Gastrocnemius medialis (tissue), 4 donors: ENCODE results near the gene JAK3. TPM values are rescaled to one million over a fixed set of nuclear protein-coding genes. Genes with fewer than 3 reads are reported as not detected.

ENCODE experiments used
- ATAC-seq, 2 donors: fragments of 150-250 bp; one replicate each; pipeline ENCODE4 v1.9.1; 2016
- DNase-seq, 2 donors: peaks; one replicate each; pipeline ENCODE4 v3.0.0-alpha.2; 2019
- H3K27ac ChIP-seq, 4 donors: fragments of 200-600 bp; sonication (generic); 1 replicate in 1 of 4; 2 replicates in 3 of 4; pipeline ENCODE4 v1.5.1; 2016 to 2018; ENCODE audit warnings: mild to moderate bottlenecking in 2 of 4, moderate library complexity in 1 of 4
- H3K27me3 ChIP-seq, 3 donors: fragments of 200-600 bp; sonication (generic) in 2 of 3; 1 replicate in 1 of 3; 2 replicates in 2 of 3; pipeline versions ENCODE4 v1.5.1 to v1.6.0; 2016 to 2019; ENCODE audit warnings: mild to moderate bottlenecking in 1 of 3, moderate library complexity in 1 of 3
- H3K36me3 ChIP-seq, 2 donors: fragments of 200-600 bp; sonication (generic) in 1 of 2; one replicate each; pipeline ENCODE4 v1.5.1; 2017 to 2018
- H3K4me1 ChIP-seq, 2 donors: fragments of 200-600 bp; sonication (generic) in 1 of 2; one replicate each; pipeline ENCODE4 v1.5.1; 2016 to 2017; ENCODE audit warnings: mild to moderate bottlenecking in 2 of 2
- H3K4me3 ChIP-seq, 4 donors: fragments of 200-600 bp; sonication (generic) in 3 of 4; 1 replicate in 1 of 4; 2 replicates in 3 of 4; pipeline ENCODE4 v1.5.1; 2016 to 2019; ENCODE audit warnings: mild to moderate bottlenecking in 2 of 4
- H3K9me3 ChIP-seq, 3 donors: fragments of 200-600 bp; sonication (generic) in 2 of 3; 1 replicate in 1 of 3; 2 replicates in 2 of 3; pipeline ENCODE4 v1.5.1; 2016 to 2019
- CTCF ChIP-seq, 5 experiments: fragments of 450-650 bp in 3 of 5; fragments of 200-600 bp in 2 of 5; sonication (generic) in 2 of 5; IDR thresholded peaks in 4 of 5; conservative IDR thresholded peaks in 1 of 5; 1 replicate in 4 of 5; 2 replicates in 1 of 5; pipeline ENCODE4 v1.5.1; 2016 to 2019; ENCODE audit warnings: antibody characterized with exemption in 5 of 5, mild to moderate bottlenecking in 3 of 5, moderate library complexity in 3 of 5
- POLR2A ChIP-seq, 2 donors: fragments of 450-650 bp; IDR thresholded peaks; one replicate each; pipeline ENCODE4 v1.6.1; 2017; ENCODE audit warnings: antibody characterized with exemption in 2 of 2, mild to moderate bottlenecking in 2 of 2, moderate library complexity in 2 of 2
- in situ Hi-C, 4 donors: fragments of 200-750 bp; cut with MboI; loops; one replicate each; pipeline versions ENCODE4 v1.15.0 to v1.8.0; 2017; ENCODE audit warnings: low sequenced_read_pairs in 4 of 4
- intact Hi-C: fragments of 100-400 bp; cut with DNase I; formaldehyde crosslinking; loops from one replicate; pipeline ENCODE4 v1.15.1; 2023; ENCODE audit warnings: low total_unique reads
- total RNA-seq, 4 donors: library from RNA; depleted of rRNA; stranded (reverse); fragments of >200 nt; gene quantifications; one replicate each; pipeline versions ENCODE4 v1.1.0 to v1.2.3, GENCODE V29; 2016

Gene JAK3
- total RNA-seq, 4 donors from 2014 or later = 0.55 to 1.6 (median 1.2) TPM

GRCh38 chr19:17794412-17794730 lies 53.4 kb downstream of the JAK3 start:
- Histone ChIP-seq H3K36me3 (no peaks in the 10 kb centered on the region), H3K27ac (no peak overlapping the region), H3K4me1 (no peaks in the 10 kb centered on the region), H3K27me3 (peaks cover 25 to 37% (median 33%) of the 10 kb centered on the region in 3 donors), H3K9me3 (no peaks in the 10 kb centered on the region), H3K4me3 (no peak overlapping the region)
- ATAC-seq (no peak), DNase-seq (no peak)
- intact Hi-C loops (no loop called here), in situ Hi-C loops (no loop called here)
- TF ChIP-seq CTCF (IDR thresholded peaks at IDR 0.05 in 4 of 5, conservative IDR thresholded peaks at IDR 0.05 in 1 of 5) (no peak), POLR2A (IDR thresholded peaks at IDR 0.05) (no peak)

- TF ChIP-seq POLR2A (IDR thresholded peaks at IDR 0.05) = no peak
- no peak for TF ChIP-seq CTCF (IDR thresholded peaks at IDR 0.05 in 4 of 5, conservative IDR thresholded peaks at IDR 0.05 in 1 of 5)
- in situ Hi-C loops = no loop called here
- Histone ChIP-seq H3K36me3 (no peaks in the 10 kb centered on the region), H3K27ac (no peak overlapping the region), H3K27me3 (peaks cover 16 to 28% (median 20%) of the 10 kb centered on the region in 3 donors), H3K4me3 (no peak overlapping the region), H3K4me1 (no peaks in the 10 kb centered on the region), H3K9me3 (no peaks in the 10 kb centered on the region)
- intact Hi-C loops = no loop called here
- DNase-seq (no peak), ATAC-seq (no peak)
Measured at GRCh38 chr19:17790059-17790780, 57.6 kb downstream of the JAK3 start.

GRCh38 chr19:17788632-17789031 lies 59.1 kb downstream of the JAK3 start:
- intact Hi-C loops = no loop called here
- H3K9me3 ChIP-seq = no peaks in the 10 kb centered on the region
- no peak for ATAC-seq
- H3K4me3 ChIP-seq = no peak overlapping the region
- H3K4me1 ChIP-seq = no peaks in the 10 kb centered on the region
- peaks cover under 1 to 12% (median 4%) of the 10 kb centered on the region in 3 donors for H3K27me3 ChIP-seq
- no peak overlapping the region for H3K27ac ChIP-seq
- in situ Hi-C loops = no loop called here
- H3K36me3 ChIP-seq = no peaks in the 10 kb centered on the region
- no peak for TF ChIP-seq CTCF (IDR thresholded peaks at IDR 0.05 in 4 of 5, conservative IDR thresholded peaks at IDR 0.05 in 1 of 5)
- TF ChIP-seq POLR2A (IDR thresholded peaks at IDR 0.05) = no peak
- no peak for DNase-seq

GRCh38 chr19:17787274-17787913 lies 60.4 kb downstream of the JAK3 start:
- Histone ChIP-seq H3K27me3 (peaks cover 0 to 9% (median 5%) of the 10 kb centered on the region in 3 donors), H3K9me3 (no peaks in the 10 kb centered on the region), H3K27ac (no peak overlapping the region), H3K36me3 (no peaks in the 10 kb centered on the region), H3K4me3 (no peak overlapping the region), H3K4me1 (no peaks in the 10 kb centered on the region)
- TF ChIP-seq CTCF (IDR thresholded peaks at IDR 0.05 in 4 of 5, conservative IDR thresholded peaks at IDR 0.05 in 1 of 5) (no peak), POLR2A (IDR thresholded peaks at IDR 0.05) (no peak)
- no peak for DNase-seq
- no peak for ATAC-seq
- intact Hi-C loops = no loop called here
- in situ Hi-C loops = no loop called here
